Daoy (cell line): ENCODE measurements around the gene FBXO11. TPM values are rescaled to one million over a fixed set of nuclear protein-coding genes. Genes with fewer than 3 reads are reported as not detected.
"Not testable (repeated sequence)": the region's sequence is repeated elsewhere in the genome, so short reads cannot be mapped to it uniquely, and the experiment has no call there.

Experiments
- DNase-seq: peaks from one replicate; pipeline ENCODE4 v3.0.0-alpha.2; 2015; ENCODE audit warnings: low read depth
- total RNA-seq: library from RNA; depleted of rRNA; stranded (reverse); fragments of >200 nt; shearing (Covaris generic); gene quantifications from 2 replicates; pipeline ENCODE4 v1.2.3, GENCODE V29; 2014; rRNA removed

The FBXO11 gene
- 16.4 and 48.1 TPM in 2 replicates for total RNA-seq

- peak; percentile 98 for DNase-seq
Observed at GRCh38 chr2:47906157-47907038, at the start of gene FBXO11. TSS of gene FBXO11 (minus strand) at chr2:47906498. CDS start at chr2:47905720, 778 bp downstream.

GRCh38 chr2:47950340-47951301, 44.3 kb upstream of the FBXO11 start:
- no peak for DNase-seq

GRCh38 chr2:47946593-47946992, 40.3 kb upstream of the FBXO11 start:
- no peak for DNase-seq

- DNase-seq = no peak
Observed at GRCh38 chr2:47945046-47945781, 38.9 kb upstream of the FBXO11 start.

GRCh38 chr2:47941936-47942335, 35.6 kb upstream of the FBXO11 start:
- DNase-seq = no peak

GRCh38 chr2:47937677-47938076, 31.4 kb upstream of the FBXO11 start:
- no peak for DNase-seq

- no peak for DNase-seq
Observed at GRCh38 chr2:47935071-47935470, 28.8 kb upstream of the FBXO11 start.

GRCh38 chr2:47918043-47918442, 11.7 kb upstream of the FBXO11 start:
- DNase-seq = no peak

GRCh38 chr2:47917276-47917961, 11.1 kb upstream of the FBXO11 start:
- no peak for DNase-seq

GRCh38 chr2:47916412-47916811, 10.1 kb upstream of the FBXO11 start:
- DNase-seq = no peak

- not testable (repeated sequence) for DNase-seq
Observed at GRCh38 chr2:47910662-47911061, 4.4 kb upstream of the FBXO11 start.

- DNase-seq = no peak
Observed at GRCh38 chr2:47908682-47909081, 2.4 kb upstream of the FBXO11 start.

GRCh38 chr2:47907039-47907781, 912 bp upstream of the FBXO11 start:
- peak; percentile 9 for DNase-seq

- peak; percentile 75 for DNase-seq
Observed at GRCh38 chr2:47905386-47906156, 727 bp downstream of the FBXO11 start.

GRCh38 chr2:47903781-47904490, 2.4 kb downstream of the FBXO11 start:
- no peak for DNase-seq

GRCh38 chr2:47901892-47902291, 4.4 kb downstream of the FBXO11 start:
- not testable (repeated sequence) for DNase-seq

- no peak for DNase-seq
Observed at GRCh38 chr2:47900857-47901256, 5.4 kb downstream of the FBXO11 start.

- no peak for DNase-seq
Observed at GRCh38 chr2:47899915-47900816, 6.1 kb downstream of the FBXO11 start.
